CD4-positive, alpha-beta memory T cell (primary cell): ENCODE measurements around the gene CCND2. TPM values are rescaled to one million over a fixed set of nuclear protein-coding genes. Genes with fewer than 3 reads are reported as not detected.

Experiments
- CTCF ChIA-PET: fragments of 350-600 bp; sonication (Branson Sonifier 250); formaldehyde crosslinking; loops from one replicate; lab custom pipeline; 2021; ENCODE audit warnings: inconsistent platforms; ENCODE audit not compliant: partially characterized antibody; lab: Charles Lee
- POLR2A ChIA-PET: fragments of 350-600 bp; sonication (Branson Sonifier 250); formaldehyde crosslinking; loops from one replicate; lab custom pipeline; 2021; ENCODE audit not compliant: partially characterized antibody; lab: Charles Lee
- DNase-seq, 5 donors: peaks; one replicate each; pipeline versions ENCODE4 v3.0.0 to v3.0.0-alpha.2; 2020 to 2022; ENCODE audit warnings: mixed read lengths in 1 of 5
- H3K27ac ChIP-seq: one replicate; pipeline ENCODE4 v1.7.0; 2013; ENCODE audit warnings: low read depth, low read length
- H3K27me3 ChIP-seq: 2 replicates; pipeline ENCODE4 v1.7.0; 2013; ENCODE audit warnings: mild to moderate bottlenecking, low read length, moderate library complexity; ENCODE audit not compliant: insufficient read depth
- H3K36me3 ChIP-seq: 2 replicates; pipeline ENCODE4 v1.7.0; 2013; ENCODE audit warnings: mild to moderate bottlenecking, low read length, moderate library complexity; ENCODE audit not compliant: insufficient read depth
- H3K4me1 ChIP-seq: 2 replicates; pipeline ENCODE4 v1.7.0; 2013; ENCODE audit warnings: mild to moderate bottlenecking, low read length, moderate library complexity; ENCODE audit not compliant: insufficient read depth
- H3K4me3 ChIP-seq, 2 donors: one replicate each; pipeline ENCODE4 v1.7.0; 2013; ENCODE audit warnings: low read length in 2 of 2, mild to moderate bottlenecking in 1 of 2
- H3K9me3 ChIP-seq, 2 donors: one replicate each; pipeline ENCODE4 v1.7.0; 2013; ENCODE audit warnings: low read length in 2 of 2, control low read depth in 1 of 2; ENCODE audit not compliant: control insufficient read depth in 1 of 2
- H3K27ac Mint-ChIP-seq, 7 donors: one replicate each; pipeline ENCODE4 v1.8.0; 2020 to 2021; ENCODE audit warnings: mixed read lengths in 7 of 7, mild to moderate bottlenecking in 6 of 7, inconsistent platforms in 3 of 7, moderate library complexity in 3 of 7
- H3K27me3 Mint-ChIP-seq, 2 donors: one replicate each; pipeline ENCODE4 v1.8.0; 2020 to 2021; ENCODE audit warnings: mixed read lengths in 2 of 2
- H3K36me3 Mint-ChIP-seq, 2 donors: one replicate each; pipeline ENCODE4 v1.8.0; 2020 to 2021; ENCODE audit warnings: mixed read lengths in 2 of 2, inconsistent platforms in 1 of 2, mild to moderate bottlenecking in 1 of 2
- H3K4me1 Mint-ChIP-seq, 4 donors: one replicate each; pipeline ENCODE4 v1.8.0; 2020 to 2021; ENCODE audit warnings: mixed read lengths in 4 of 4, mild to moderate bottlenecking in 1 of 4
- H3K4me3 Mint-ChIP-seq, 8 donors: one replicate each; pipeline ENCODE4 v1.8.0; 2020 to 2021; ENCODE audit warnings: mixed read lengths in 8 of 8, mild to moderate bottlenecking in 7 of 8, moderate library complexity in 6 of 8, inconsistent platforms in 3 of 8
- H3K9me3 Mint-ChIP-seq, 8 donors: one replicate each; pipeline ENCODE4 v1.8.0; 2020 to 2021; ENCODE audit warnings: mixed read lengths in 8 of 8, mild to moderate bottlenecking in 5 of 8, inconsistent platforms in 3 of 8, moderate library complexity in 1 of 8
- intact Hi-C: fragments of 100-400 bp; cut with micrococcal nuclease; formaldehyde crosslinking; loops from one replicate; pipeline ENCODE4 v1.15.1; 2023
- polyA plus RNA-seq, 2 donors: library from polyadenylated mRNA; unstranded; fragments of 300-500 nt; fragmentation: Illumina TruSeq; gene quantifications; one replicate each; pipeline ENCODE4 v1.2.3, GENCODE V29; 2021
- total RNA-seq, 2 experiments: library from RNA; stranded (reverse); gene quantifications; one replicate each; pipeline ENCODE4 v1.2.3, GENCODE V29; 2021

The CCND2 gene
- total and polyA plus RNA-seq, 4 experiments from 2014 or later, result 83.3 to 151 (median 127) TPM

DNA sequence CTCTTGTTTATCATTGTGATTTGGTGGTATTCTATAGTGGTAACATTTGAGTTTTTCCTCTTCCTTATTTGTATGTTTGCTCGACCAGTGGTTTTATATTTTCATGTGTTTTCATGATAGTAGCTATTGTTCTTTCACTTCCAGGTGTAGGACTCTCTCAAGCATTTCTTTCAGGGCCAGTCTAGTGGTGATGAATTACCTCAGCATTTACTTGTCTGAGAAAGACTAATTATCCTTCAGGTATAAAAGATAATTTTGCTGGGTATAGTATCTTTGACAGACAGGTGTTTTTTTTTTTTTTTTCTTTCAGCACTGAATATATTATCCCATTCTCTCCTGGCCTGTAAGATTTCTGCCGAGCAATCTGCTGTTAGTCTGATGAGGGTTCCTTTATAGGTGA lies 35.0 kb upstream of the CCND2 start:
- Histone ChIP-seq H3K9me3 (peaks cover 0 to 4% of the 10 kb centered on the region in 2 donors), H3K4me1 (no peaks in the 10 kb centered on the region), H3K36me3 (no peaks in the 10 kb centered on the region), H3K27me3 (no peaks in the 10 kb centered on the region), H3K4me3 (no peak overlapping the region), H3K27ac (no peak overlapping the region)
- ChIA-PET CTCF (no interaction called here), POLR2A (no interaction called here)
- H3K27me3 Mint-ChIP-seq, result peaks cover 0 to 7% of the 10 kb centered on the region in 2 donors
- no peak for DNase-seq
- peaks cover 5 to 26% of the 10 kb centered on the region in 2 donors for H3K36me3 Mint-ChIP-seq
- peaks cover 0 to 46% (median 39%) of the 10 kb centered on the region in 8 donors for H3K9me3 Mint-ChIP-seq
- H3K4me3 Mint-ChIP-seq, result no peak overlapping the region
- H3K4me1 Mint-ChIP-seq, result no peaks in the 10 kb centered on the region
- H3K27ac Mint-ChIP-seq, result no peak overlapping the region
- intact Hi-C loops, result no loop called here

DNA sequence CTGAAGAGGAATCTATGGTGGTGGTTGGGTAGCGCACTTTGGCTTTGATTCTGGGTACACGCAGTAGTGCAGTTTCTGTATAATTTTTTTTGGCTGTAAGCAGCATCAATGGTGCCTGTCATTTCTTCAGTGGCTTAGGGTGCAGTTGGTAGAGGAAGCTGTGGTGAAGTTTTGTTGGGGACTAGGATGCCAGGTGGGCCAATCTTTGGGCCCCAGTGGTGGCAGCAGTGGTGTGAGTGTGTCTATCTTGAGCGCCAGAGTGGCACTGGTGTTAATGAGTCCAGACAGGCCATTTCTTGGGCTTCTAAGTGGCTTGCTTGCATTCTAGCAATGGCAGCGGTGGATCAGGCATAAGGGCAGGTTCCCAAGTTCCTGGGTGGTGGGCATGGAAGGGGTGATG lies 33.8 kb upstream of the CCND2 start:
- Mint-ChIP-seq H3K4me3 (peak overlapping the region in 1 of 8 donors; percentile 13), H3K9me3 (peaks cover 0 to 46% (median 38%) of the 10 kb centered on the region in 8 donors), H3K27me3 (peaks cover 2 to 7% of the 10 kb centered on the region in 2 donors), H3K36me3 (peaks cover 5 to 26% of the 10 kb centered on the region in 2 donors), H3K27ac (peak overlapping the region in 1 of 7 donors; percentile 21), H3K4me1 (no peaks in the 10 kb centered on the region)
- Histone ChIP-seq H3K27me3 (no peaks in the 10 kb centered on the region), H3K36me3 (no peaks in the 10 kb centered on the region), H3K4me3 (no peak overlapping the region), H3K4me1 (no peaks in the 10 kb centered on the region), H3K9me3 (peaks cover 0 to 4% of the 10 kb centered on the region in 2 donors), H3K27ac (no peak overlapping the region)
- no peak for DNase-seq
- CTCF ChIA-PET, result no interaction called here
- POLR2A ChIA-PET, result no interaction called here
- intact Hi-C loops, result no loop called here

DNA sequence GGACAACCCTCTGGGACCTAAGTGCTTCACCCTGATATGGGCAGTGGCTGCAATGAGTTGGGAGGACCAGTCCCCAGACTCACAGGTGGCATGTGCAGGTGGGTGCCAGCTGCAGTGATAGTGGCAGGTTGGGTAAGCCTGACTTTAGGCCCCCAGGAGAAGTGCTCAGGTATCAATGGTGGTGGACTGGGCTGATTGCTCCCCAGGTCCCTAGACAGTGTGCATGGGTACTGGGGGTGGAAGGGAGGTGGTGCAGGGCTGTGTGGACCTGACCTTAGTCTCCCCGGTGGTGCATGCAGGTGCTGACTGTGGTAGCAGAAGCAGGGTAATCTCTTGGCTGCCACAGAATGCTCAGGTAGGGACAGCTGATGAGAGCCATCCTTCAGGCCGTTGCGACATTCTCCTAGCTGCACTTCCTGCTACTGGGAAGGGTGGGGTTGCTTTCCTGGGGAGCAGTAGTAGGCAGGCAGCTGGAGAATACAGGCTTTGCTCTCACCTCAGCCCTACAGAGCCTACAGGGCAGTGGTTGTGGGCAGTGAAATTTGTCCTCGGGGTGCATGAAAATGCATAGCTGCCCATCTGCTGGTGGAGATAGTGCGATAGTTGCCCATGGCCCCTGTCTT lies 33.3 kb upstream of the CCND2 start:
- Histone ChIP-seq H3K27me3 (no peaks in the 10 kb centered on the region), H3K4me1 (no peaks in the 10 kb centered on the region), H3K4me3 (no peak overlapping the region), H3K27ac (no peak overlapping the region), H3K9me3 (peaks cover 0 to 4% of the 10 kb centered on the region in 2 donors), H3K36me3 (no peaks in the 10 kb centered on the region)
- intact Hi-C loops, result no loop called here
- Mint-ChIP-seq H3K9me3 (peaks cover 0 to 45% (median 38%) of the 10 kb centered on the region in 8 donors), H3K4me1 (no peaks in the 10 kb centered on the region), H3K27me3 (peaks cover 3 to 7% of the 10 kb centered on the region in 2 donors), H3K4me3 (no peak overlapping the region), H3K36me3 (peaks cover 5 to 26% of the 10 kb centered on the region in 2 donors), H3K27ac (no peak overlapping the region)
- ChIA-PET POLR2A (no interaction called here), CTCF (no interaction called here)
- no peak for DNase-seq

DNA sequence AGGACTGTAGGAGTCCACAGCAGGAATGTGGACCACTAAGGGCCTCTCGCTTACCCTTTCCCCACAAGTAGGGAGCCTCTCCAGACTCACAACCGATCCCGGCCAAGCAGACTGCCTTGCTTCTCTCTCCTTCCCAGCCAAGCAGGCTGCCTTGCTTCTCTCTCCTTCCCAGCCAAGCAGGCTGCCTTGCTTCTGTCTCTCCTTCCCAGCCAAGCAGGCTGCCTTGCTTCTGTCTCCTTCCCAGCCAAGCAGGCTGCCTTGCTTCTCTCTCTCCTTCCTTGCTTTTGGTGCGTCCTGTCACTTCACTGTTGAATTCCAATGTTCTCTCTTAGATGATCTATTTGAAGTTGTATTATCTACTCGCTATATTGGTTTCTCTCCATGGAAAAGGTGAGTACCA lies 32.6 kb upstream of the CCND2 start:
- POLR2A ChIA-PET, result no interaction called here
- H3K27ac ChIP-seq, result no peak overlapping the region
- H3K4me1 ChIP-seq, result no peaks in the 10 kb centered on the region
- H3K27me3 Mint-ChIP-seq, result peaks cover 3 to 7% of the 10 kb centered on the region in 2 donors
- H3K27ac Mint-ChIP-seq, result no peak overlapping the region
- DNase-seq, result no peak
- intact Hi-C loops, result no loop called here
- no peaks in the 10 kb centered on the region for H3K4me1 Mint-ChIP-seq
- no peaks in the 10 kb centered on the region for H3K36me3 ChIP-seq
- CTCF ChIA-PET, result no interaction called here
- H3K4me3 Mint-ChIP-seq, result no peak overlapping the region
- no peaks in the 10 kb centered on the region for H3K27me3 ChIP-seq
- no peak overlapping the region for H3K4me3 ChIP-seq
- H3K36me3 Mint-ChIP-seq, result peaks cover 5 to 26% of the 10 kb centered on the region in 2 donors
- peaks cover 0 to 40% (median 37%) of the 10 kb centered on the region in 8 donors for H3K9me3 Mint-ChIP-seq
- peaks cover 0 to 4% of the 10 kb centered on the region in 2 donors for H3K9me3 ChIP-seq

DNA sequence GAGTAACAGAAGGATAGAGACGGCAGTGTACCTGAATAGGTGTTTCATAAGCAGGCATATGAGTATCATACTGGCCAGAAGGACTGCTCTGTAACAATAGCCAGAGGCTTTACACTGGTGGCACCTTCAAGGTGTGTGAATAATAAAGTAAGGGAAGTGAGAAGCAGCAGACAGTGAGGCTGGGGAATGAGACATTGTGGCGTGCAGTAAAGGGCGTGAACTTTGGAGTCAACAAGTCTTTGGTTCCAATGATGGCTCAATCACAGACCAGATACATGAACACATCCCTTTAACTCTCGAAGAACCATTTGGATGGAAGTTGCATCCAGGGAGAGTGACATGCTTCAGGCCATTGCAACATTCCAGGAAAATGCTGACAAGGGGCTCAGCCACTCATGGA lies 32.0 kb upstream of the CCND2 start:
- H3K36me3 Mint-ChIP-seq, result peaks cover 5 to 26% of the 10 kb centered on the region in 2 donors
- H3K4me3 Mint-ChIP-seq, result no peak overlapping the region
- H3K36me3 ChIP-seq, result no peaks in the 10 kb centered on the region
- H3K4me1 ChIP-seq, result no peaks in the 10 kb centered on the region
- intact Hi-C loops, result no loop called here
- H3K4me3 ChIP-seq, result no peak overlapping the region
- H3K27me3 ChIP-seq, result no peaks in the 10 kb centered on the region
- no peaks in the 10 kb centered on the region for H3K4me1 Mint-ChIP-seq
- no peak for DNase-seq
- H3K27me3 Mint-ChIP-seq, result peaks cover 3 to 7% of the 10 kb centered on the region in 2 donors
- H3K27ac Mint-ChIP-seq, result no peak overlapping the region
- H3K27ac ChIP-seq, result no peak overlapping the region
- POLR2A ChIA-PET, result no interaction called here
- peaks cover 0 to 34% (median 31%) of the 10 kb centered on the region in 8 donors for H3K9me3 Mint-ChIP-seq
- H3K9me3 ChIP-seq, result peaks cover 0 to 4% of the 10 kb centered on the region in 2 donors
- CTCF ChIA-PET, result no interaction called here

DNA sequence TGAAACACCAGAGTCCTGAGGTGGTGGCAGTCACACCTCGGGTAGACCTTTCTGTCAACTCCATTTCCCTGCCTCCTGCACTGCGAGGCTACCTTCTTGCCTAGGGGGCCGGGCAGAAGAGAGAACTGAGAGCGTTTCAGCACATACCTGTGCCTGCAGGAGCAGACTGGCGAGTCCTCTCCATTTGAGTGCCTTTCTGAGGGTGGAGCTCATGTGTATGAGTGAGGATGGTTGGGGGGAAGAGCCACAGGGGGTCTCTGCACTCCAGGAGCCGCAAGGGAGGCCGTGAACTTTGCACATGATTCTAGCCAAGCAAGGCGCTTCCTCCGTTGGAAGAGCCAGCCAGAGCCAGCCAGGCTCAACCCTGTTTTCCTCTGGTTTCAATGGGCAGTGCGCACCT lies 31.0 kb upstream of the CCND2 start:
- no peaks in the 10 kb centered on the region for H3K4me1 ChIP-seq
- no peaks in the 10 kb centered on the region for H3K36me3 ChIP-seq
- peaks cover 5 to 18% of the 10 kb centered on the region in 2 donors for H3K36me3 Mint-ChIP-seq
- H3K4me1 Mint-ChIP-seq, result no peaks in the 10 kb centered on the region
- intact Hi-C loops, result no loop called here
- H3K4me3 ChIP-seq, result no peak overlapping the region
- H3K27me3 Mint-ChIP-seq, result peaks cover 3 to 7% of the 10 kb centered on the region in 2 donors
- no peaks in the 10 kb centered on the region for H3K27me3 ChIP-seq
- peaks cover 0 to 24% (median 21%) of the 10 kb centered on the region in 8 donors for H3K9me3 Mint-ChIP-seq
- H3K4me3 Mint-ChIP-seq, result no peak overlapping the region
- peaks cover 0 to 1% of the 10 kb centered on the region in 2 donors for H3K9me3 ChIP-seq
- DNase-seq, result no peak
- H3K27ac Mint-ChIP-seq, result peak overlapping the region in 1 of 7 donors; percentile 38
- ChIA-PET POLR2A (no interaction called here), CTCF (no interaction called here)
- H3K27ac ChIP-seq, result no peak overlapping the region

DNA sequence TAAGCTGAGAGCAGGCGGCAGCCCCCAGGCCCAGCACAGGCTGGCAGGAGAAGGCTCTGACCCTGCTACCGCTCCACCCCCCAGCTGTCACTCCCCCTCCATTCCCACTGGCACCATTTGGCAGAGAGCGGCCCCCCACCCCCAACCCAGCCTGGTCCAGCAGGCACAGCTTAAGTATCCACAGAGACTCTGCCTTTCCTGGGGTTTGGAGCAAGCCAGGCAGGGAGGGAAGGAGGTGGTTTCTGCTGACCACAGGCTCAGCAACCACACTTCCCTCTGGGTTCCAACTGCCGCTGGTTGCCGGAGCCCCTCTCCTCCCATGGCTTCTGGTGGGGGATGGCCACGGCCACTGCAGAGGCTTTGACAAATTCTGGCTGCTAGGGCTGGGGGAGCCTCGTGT lies 30.5 kb upstream of the CCND2 start:
- Mint-ChIP-seq H3K9me3 (peaks cover 0 to 19% (median 16%) of the 10 kb centered on the region in 8 donors), H3K4me1 (no peaks in the 10 kb centered on the region), H3K4me3 (no peak overlapping the region), H3K36me3 (peaks cover 4 to 14% of the 10 kb centered on the region in 2 donors), H3K27me3 (peaks cover 3 to 7% of the 10 kb centered on the region in 2 donors), H3K27ac (peak overlapping the region in 1 of 7 donors; percentile 4)
- H3K27ac ChIP-seq, result no peak overlapping the region
- no peaks in the 10 kb centered on the region for H3K4me1 ChIP-seq
- no peak overlapping the region for H3K4me3 ChIP-seq
- H3K27me3 ChIP-seq, result no peaks in the 10 kb centered on the region
- POLR2A ChIA-PET, result no interaction called here
- intact Hi-C loops, result no loop called here
- CTCF ChIA-PET, result no interaction called here
- no peaks in the 10 kb centered on the region for H3K36me3 ChIP-seq
- no peak for DNase-seq
- no peaks in the 10 kb centered on the region for H3K9me3 ChIP-seq
